ENCODE measurements around the gene ARSB. TPM values are rescaled to one million over a fixed set of nuclear protein-coding genes. Genes with fewer than 3 reads are reported as not detected.

ARSB gene
- polyA plus RNA-seq, 2 of the 4 experiments (the other 2 are of a cell fraction), result 8.4 to 13.4 TPM

DNA sequence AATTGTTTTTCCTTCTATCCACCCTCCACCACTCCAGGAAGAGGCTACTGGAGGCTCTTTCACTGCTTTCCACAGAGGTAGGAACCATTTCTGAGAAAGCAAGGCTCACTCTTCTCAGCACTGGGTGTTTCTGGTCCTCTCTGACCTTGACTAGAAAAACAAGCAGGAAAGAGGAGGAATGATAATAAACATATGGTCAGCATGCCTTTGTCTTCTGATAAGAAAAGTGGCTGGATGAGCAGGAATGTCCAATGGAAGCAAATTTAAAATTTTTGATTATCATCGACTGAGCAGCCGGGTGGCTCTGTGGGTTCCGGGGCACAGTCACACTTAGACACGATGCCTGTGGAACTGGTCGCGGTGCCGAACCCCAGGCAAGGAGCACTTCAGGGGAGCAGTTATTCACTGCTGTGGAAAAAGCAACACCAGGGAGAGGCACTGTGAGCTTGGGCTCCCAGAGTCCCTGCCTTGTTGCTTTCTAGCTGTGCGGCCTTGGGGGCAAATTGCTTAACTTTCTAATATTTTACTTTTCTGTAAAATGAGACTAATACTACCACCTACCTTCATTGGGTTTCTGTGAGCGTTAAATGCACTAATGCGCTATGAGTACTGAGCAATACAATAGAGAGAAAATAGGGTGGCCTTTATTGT is 179.5 kb downstream of the ARSB start:
- Histone ChIP-seq H3K4me2 (no peak overlapping the region), H3K27ac (no peak overlapping the region), H3K9me3 (no peaks in the 10 kb centered on the region), H3K4me1 (no peaks in the 10 kb centered on the region), H3K4me3 (no peak overlapping the region)
- ATAC-seq (no peak), FAIRE-seq (no peak), DNase-seq (ENCODE audit: low read depth in 1 of 2, low spot score in 1 of 2) (no peak)
- TF ChIP-seq HDAC2 (IDR thresholded peaks at IDR 0.05) (no peak), NR3C1 (IDR thresholded peaks at IDR 0.05) (no peak), E2F6 (IDR thresholded peaks at IDR 0.05; ENCODE audit: borderline replicate concordance, low read depth) (no peak), RARB (CRISPR knock-in tag; IDR thresholded peaks at IDR 0.05) (no peak), ZNF302 (CRISPR knock-in tag; IDR thresholded peaks at IDR 0.05) (no peak), SREBF2 (IDR thresholded peaks at IDR 0.05) (no peak), MYC (IDR thresholded peaks at IDR 0.05; ENCODE audit: borderline replicate concordance, low read length) (no peak), RNF2 (IDR thresholded peaks at IDR 0.05; ENCODE audit: borderline replicate concordance, low read depth) (no peak), BHLHE40 (IDR thresholded peaks at IDR 0.05; ENCODE audit: low read depth, low read length) (no peak), KDM1A (IDR thresholded peaks at IDR 0.05; ENCODE audit: low read depth) (no peak), RCOR1 (IDR thresholded peaks at IDR 0.05; ENCODE audit: low read depth, low read length) (no peak), NPAS2 (CRISPR knock-in tag; IDR thresholded peaks at IDR 0.05; ENCODE audit: borderline replicate concordance) (no peak)
- TF ChIP-seq, protein P1, sequence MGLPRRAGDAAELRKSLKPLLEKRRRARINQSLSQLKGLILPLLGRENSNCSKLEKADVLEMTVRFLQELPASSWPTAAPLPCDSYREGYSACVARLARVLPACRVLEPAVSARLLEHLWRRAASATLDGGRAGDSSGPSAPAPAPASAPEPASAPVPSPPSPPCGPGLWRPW (IDR thresholded peaks at IDR 0.05), result no peak
- TF ChIP-seq, protein P2, sequence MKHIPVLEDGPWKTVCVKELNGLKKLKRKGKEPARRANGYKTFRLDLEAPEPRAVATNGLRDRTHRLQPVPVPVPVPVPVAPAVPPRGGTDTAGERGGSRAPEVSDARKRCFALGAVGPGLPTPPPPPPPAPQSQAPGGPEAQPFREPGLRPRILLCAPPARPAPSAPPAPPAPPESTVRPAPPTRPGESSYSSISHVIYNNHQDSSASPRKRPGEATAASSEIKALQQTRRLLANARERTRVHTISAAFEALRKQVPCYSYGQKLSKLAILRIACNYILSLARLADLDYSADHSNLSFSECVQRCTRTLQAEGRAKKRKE (CRISPR knock-in tag; IDR thresholded peaks at IDR 0.05; ENCODE audit: low read depth), result no peak
- 97% methylated on average over 10 of the region's 10 CpGs for WGBS (ENCODE audit: missing lambda C conversion rate)
- POLR2A ChIA-PET, result no interaction called here
- CTCF ChIA-PET, result no interaction called here

- H3K4me2 ChIP-seq, result no peak overlapping the region
- FAIRE-seq, result no peak
- no peak overlapping the region for H3K4me3 ChIP-seq
- POLR2A ChIA-PET, result no interaction called here
- WGBS (ENCODE audit: missing lambda C conversion rate), result 83% methylated on average over 6 of the region's 6 CpGs
- no peaks in the 10 kb centered on the region for H3K9me3 ChIP-seq
- no peak for ATAC-seq
- CTCF ChIA-PET, result interaction anchor here (1.0 kb wide), 1 partner anchor 86 kb away, joined by 3 read pairs; no protein-coding TSS in a partner anchor
- H3K4me1 ChIP-seq, result no peaks in the 10 kb centered on the region
- TF ChIP-seq MAFK (IDR thresholded peaks at IDR 0.05; ENCODE audit: partially characterized antibody) (peak; percentile 55), RARB (CRISPR knock-in tag; IDR thresholded peaks at IDR 0.05) (no peak)
- TF ChIP-seq, protein P3, sequence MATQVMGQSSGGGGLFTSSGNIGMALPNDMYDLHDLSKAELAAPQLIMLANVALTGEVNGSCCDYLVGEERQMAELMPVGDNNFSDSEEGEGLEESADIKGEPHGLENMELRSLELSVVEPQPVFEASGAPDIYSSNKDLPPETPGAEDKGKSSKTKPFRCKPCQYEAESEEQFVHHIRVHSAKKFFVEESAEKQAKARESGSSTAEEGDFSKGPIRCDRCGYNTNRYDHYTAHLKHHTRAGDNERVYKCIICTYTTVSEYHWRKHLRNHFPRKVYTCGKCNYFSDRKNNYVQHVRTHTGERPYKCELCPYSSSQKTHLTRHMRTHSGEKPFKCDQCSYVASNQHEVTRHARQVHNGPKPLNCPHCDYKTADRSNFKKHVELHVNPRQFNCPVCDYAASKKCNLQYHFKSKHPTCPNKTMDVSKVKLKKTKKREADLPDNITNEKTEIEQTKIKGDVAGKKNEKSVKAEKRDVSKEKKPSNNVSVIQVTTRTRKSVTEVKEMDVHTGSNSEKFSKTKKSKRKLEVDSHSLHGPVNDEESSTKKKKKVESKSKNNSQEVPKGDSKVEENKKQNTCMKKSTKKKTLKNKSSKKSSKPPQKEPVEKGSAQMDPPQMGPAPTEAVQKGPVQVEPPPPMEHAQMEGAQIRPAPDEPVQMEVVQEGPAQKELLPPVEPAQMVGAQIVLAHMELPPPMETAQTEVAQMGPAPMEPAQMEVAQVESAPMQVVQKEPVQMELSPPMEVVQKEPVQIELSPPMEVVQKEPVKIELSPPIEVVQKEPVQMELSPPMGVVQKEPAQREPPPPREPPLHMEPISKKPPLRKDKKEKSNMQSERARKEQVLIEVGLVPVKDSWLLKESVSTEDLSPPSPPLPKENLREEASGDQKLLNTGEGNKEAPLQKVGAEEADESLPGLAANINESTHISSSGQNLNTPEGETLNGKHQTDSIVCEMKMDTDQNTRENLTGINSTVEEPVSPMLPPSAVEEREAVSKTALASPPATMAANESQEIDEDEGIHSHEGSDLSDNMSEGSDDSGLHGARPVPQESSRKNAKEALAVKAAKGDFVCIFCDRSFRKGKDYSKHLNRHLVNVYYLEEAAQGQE (IDR thresholded peaks at IDR 0.05), result no peak
- no peak for DNase-seq (ENCODE audit: low read depth in 1 of 2, low spot score in 1 of 2)
- H3K27ac ChIP-seq, result no peak overlapping the region
Measured at GRCh38 chr5:78804995-78805394, 180.1 kb downstream of the ARSB start.

- 84% methylated on average over 2 of the region's 2 CpGs for WGBS (ENCODE audit: missing lambda C conversion rate)
- CTCF ChIA-PET, result interaction anchor here (0.7 to 1.0 kb wide), 3 partner anchors 13 to 161 kb away, joined by 3 to 7 read pairs (median 4); no protein-coding TSS in a partner anchor
- no peak overlapping the region for H3K4me3 ChIP-seq
- ATAC-seq (no peak), FAIRE-seq (no peak), DNase-seq (ENCODE audit: low read depth in 1 of 2, low spot score in 1 of 2) (no peak)
- peaks cover 7% of the 10 kb centered on the region for H3K4me1 ChIP-seq
- TF ChIP-seq PHF8 (IDR thresholded peaks at IDR 0.05; ENCODE audit: borderline replicate concordance, low read depth) (no peak), ZSCAN20 (CRISPR knock-in tag; IDR thresholded peaks at IDR 0.05) (no peak), E2F6 (IDR thresholded peaks at IDR 0.05; ENCODE audit: borderline replicate concordance, low read depth) (no peak), FOXS1 (CRISPR knock-in tag; IDR thresholded peaks at IDR 0.05) (no peak), NPAS2 (CRISPR knock-in tag; IDR thresholded peaks at IDR 0.05; ENCODE audit: borderline replicate concordance) (no peak), HOXA7 (CRISPR knock-in tag; IDR thresholded peaks at IDR 0.05) (no peak), TFCP2L1 (CRISPR knock-in tag; IDR thresholded peaks at IDR 0.05) (no peak), BCL3 (IDR thresholded peaks at IDR 0.05) (no peak), RCOR1 (IDR thresholded peaks at IDR 0.05; ENCODE audit: low read depth, low read length) (no peak), CHD4 (IDR thresholded peaks at IDR 0.05; ENCODE audit: borderline replicate concordance) (no peak), RFX5 (IDR thresholded peaks at IDR 0.05) (no peak)
- H3K27ac ChIP-seq, result no peak overlapping the region
- POLR2A ChIA-PET, result no interaction called here
- no peaks in the 10 kb centered on the region for H3K9me3 ChIP-seq
- H3K4me2 ChIP-seq, result no peak overlapping the region
Measured at GRCh38 chr5:78803941-78804340, 181.2 kb downstream of the ARSB start.

All from A549 (cell line).